ENCODE measurements around the gene HTR1D. TPM values are rescaled to one million over a fixed set of nuclear protein-coding genes. Genes with fewer than 3 reads are reported as not detected.
"Not testable (repeated sequence)": the region's sequence is repeated elsewhere in the genome, so short reads cannot be mapped to it uniquely, and the experiment has no call there.

Gene HTR1D, protein sequence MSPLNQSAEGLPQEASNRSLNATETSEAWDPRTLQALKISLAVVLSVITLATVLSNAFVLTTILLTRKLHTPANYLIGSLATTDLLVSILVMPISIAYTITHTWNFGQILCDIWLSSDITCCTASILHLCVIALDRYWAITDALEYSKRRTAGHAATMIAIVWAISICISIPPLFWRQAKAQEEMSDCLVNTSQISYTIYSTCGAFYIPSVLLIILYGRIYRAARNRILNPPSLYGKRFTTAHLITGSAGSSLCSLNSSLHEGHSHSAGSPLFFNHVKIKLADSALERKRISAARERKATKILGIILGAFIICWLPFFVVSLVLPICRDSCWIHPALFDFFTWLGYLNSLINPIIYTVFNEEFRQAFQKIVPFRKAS
- total RNA-seq (2014; rRNA removed; shearing (Covaris generic); ENCODE audit: low replicate concordance): 0.52 and 1.5 TPM in 2 replicates

DNA sequence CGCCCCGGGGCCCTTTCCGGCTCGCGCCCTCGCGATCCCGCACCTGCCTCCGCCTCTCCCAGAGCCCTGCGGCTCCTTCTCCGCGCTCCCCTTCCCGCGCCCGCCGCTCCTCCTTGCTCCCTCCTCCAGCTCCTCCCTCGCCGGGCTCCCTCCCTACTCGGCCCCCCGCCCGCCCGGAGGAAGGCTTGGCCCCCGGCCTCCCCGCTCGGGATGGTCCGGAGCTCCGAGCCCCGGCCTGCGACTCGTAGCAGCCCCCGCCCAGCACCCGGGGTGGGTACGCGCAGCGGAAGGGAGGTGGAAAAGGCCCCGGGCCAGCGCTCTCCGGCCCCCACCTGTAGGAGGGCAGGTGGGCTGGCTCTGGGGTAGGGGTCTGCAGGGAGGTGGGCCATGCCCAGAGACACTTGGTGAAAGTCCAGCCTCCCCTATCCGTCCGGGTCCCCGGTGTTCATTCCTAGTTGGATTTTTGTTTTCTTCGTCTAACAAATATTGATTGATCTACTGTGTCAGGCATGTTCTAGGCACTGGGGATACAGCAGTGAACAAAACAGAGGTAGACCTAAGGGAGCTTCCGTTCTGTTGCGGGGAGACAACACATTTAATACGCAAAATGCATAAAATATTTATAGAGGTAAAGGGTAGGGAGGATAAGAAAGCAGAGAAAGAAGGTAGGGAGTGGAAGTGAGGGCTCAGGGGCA is at the start of gene HTR1D:
Gene HTR1D (minus strand): TSS at position 82 of the 695 bp plus-strand sequence. CDS start 23,283 bp downstream, outside the sequence.
- DNase-seq (ENCODE audit: low read depth): no peak
- in situ Hi-C loops (cut with HindIII; ENCODE audit: low pct_unique_long_range_greater_than_20kb, low sequenced_read_pairs): no loop called here

DNA sequence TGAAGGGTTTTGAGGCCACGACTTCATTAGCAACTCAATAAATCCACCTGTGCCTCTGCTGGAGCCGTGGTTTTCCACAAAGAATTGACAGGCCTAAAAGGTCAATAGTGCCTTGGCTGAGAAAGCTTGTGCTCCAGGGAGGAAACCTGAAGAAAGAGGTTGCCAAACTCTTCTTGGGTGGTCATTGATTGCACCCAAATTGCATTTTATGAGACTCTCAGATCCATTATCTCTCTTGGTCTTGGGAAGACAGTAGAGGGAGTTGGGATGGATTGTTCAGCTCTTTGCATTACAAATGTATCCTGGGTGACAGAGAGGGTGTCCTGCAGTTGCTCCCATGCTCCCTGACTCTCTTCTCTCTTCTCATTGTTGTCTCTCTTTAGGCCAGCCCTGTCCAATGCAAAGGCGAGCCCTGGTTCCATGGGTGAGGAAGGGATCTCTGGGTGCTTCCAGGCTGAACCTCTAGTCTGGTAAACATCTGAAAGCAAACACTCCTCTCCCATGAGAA is 46.1 kb upstream of the HTR1D start:
- in situ Hi-C loops (cut with HindIII; ENCODE audit: low pct_unique_long_range_greater_than_20kb, low sequenced_read_pairs): no loop called here
- DNase-seq (ENCODE audit: low read depth): no peak

DNA sequence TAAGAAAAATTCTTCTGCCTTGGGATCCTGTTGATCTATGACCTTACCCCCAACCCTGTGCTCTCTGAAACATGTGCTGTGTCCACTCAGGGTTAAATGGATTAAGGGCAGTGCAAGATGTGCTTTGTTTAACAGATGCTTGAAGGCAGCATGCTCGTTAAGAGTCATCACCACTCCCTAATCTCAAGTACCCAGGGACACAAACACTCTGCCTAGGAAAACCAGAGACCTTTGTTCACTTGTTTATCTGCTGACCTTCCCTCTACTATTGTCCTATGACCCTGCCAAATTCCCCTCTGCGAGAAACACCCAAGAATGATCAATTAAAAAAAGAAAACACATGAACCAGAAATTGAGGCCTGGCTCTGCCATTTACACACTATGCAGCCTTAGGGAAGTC is 40.8 kb upstream of the HTR1D start:
- in situ Hi-C loops (cut with HindIII; ENCODE audit: low pct_unique_long_range_greater_than_20kb, low sequenced_read_pairs); DNase-seq (ENCODE audit: low read depth): not testable (repeated sequence)

DNA sequence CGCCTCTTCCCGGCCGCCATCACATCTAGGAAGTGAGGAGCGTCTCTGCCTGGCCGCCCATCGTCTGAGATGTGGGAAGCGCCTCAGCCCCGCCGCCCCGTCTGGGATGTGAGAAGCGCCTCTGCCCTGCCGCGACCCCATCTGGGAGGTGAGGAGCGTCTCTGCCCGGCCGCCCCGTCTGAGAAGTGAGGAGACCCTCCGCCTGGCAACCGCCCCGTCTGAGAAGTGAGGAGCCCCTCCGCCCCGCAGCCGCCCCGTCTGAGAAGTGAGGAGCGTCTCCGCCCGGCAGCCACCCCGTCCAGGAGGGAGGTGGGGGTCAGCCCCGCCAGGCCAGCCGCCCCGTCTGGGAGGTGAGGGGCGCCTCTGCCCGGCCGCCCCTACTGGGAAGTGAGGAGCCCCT is 40.1 kb upstream of the HTR1D start:
- DNase-seq (ENCODE audit: low read depth); in situ Hi-C loops (cut with HindIII; ENCODE audit: low pct_unique_long_range_greater_than_20kb, low sequenced_read_pairs): not testable (repeated sequence)

DNA sequence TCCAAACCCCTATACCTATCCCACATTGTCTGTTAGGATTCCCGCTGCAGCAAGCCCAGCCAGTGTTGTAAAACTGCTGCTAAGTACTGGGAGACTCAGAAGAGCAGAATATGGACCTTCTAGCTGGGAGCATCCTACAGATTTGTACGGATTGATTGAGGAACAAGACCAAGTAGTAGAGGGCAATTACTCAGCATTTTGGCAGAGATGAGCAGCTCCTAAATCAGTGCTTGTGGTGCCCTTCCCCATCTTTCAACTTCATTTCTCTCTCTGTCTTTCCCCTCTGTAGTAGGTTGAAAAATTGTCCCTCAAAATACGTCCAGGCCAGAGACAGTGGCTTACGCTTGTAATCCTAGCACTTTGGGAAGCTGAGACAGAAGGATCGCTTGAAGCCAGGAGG is 37.3 kb upstream of the HTR1D start:
- in situ Hi-C loops (cut with HindIII; ENCODE audit: low pct_unique_long_range_greater_than_20kb, low sequenced_read_pairs): no loop called here
- DNase-seq (ENCODE audit: low read depth): no peak

DNA sequence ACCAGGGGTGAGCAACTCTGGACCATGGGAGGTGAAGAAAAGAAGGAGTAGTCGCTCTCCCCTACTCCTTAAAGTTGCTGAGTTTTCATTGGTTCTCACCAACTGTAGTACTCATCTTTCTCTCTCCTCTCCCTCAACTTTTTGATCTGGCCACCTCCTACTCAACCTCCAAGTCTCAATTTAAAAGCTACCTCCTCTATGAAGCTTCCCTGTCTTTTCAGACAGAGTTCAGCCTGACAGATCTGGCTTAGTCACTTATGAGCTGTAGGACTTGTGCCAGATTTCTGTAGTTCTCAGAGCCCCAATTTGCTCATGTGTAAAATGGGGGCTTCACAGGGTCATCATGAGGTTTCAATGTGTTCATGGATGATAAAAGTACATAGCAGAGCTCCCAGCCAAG is 34.5 kb upstream of the HTR1D start:
- DNase-seq (ENCODE audit: low read depth): no peak
- in situ Hi-C loops (cut with HindIII; ENCODE audit: low pct_unique_long_range_greater_than_20kb, low sequenced_read_pairs): no loop called here

DNA sequence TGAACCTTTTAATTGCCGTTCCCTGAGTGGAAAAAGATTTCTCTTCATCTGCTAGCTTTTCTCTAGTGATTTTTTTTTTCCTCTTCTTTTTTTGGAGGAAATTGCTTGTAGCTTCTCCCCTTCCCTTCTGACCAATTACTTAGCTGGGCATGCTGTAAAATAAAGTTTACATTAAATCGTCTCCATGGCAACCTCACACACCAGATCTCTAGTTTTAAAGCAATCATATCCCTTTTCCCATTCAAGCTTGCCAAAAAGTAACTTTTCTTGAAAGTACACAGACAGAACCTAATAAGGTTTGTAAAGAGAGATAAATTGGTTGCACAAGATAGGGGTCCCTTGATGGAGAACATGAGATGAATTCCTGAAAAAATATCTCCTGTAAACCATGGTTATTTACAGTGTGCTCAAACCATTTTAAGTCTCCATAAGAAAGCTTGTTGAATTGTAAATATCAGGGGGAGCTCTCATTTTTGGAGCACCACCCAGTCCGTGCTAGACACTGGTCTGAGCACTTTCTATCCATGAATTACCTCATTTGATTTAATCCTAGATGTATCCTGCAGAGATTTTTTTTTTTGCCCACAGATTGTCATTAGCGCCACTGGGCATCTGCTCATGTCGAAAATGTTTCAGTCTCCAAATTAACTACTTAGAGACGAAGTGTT is 32.6 kb upstream of the HTR1D start:
- peak; percentile 20 for DNase-seq (ENCODE audit: low read depth)
- in situ Hi-C loops (cut with HindIII; ENCODE audit: low pct_unique_long_range_greater_than_20kb, low sequenced_read_pairs): no loop called here

DNA sequence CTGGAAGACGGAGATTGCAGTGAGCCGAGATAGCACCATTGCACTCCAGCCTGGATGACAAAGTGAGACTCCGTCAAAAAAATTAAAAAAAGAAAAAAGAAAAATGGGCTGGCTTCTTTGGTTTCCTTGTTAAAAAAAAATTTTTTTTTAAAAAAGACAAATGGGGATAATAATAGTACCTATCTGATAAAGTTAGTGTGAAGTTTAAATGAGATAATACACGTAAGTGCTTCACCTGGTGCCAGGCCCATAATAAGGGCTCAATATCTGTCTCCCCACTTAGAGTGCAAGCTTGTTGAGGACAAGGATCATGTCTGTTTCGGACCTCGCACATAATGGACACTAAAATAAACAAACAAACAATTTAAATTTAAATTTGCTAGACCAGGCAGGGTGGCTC is 30.0 kb upstream of the HTR1D start:
- DNase-seq (ENCODE audit: low read depth): no peak
- in situ Hi-C loops (cut with HindIII; ENCODE audit: low pct_unique_long_range_greater_than_20kb, low sequenced_read_pairs): no loop called here

DNA sequence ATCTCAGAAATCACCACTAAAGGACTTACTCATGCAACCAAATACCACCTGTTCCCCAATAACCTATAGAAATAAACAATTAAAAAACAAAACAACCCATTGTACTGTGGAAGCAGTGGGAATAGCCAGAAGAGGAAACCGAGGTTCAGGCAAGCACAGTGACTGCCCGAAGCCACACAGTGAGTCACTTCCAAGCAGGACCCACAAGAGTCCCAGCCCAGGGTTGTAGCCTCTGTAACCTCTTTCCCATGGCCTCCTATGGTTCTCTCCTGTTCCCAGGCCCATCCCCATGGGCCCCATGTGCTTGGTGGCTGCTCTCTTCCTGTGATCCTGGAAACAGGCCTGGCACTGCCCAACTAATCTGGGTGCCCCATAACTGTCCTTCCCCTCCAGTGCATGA is 29.0 kb upstream of the HTR1D start:
- DNase-seq (ENCODE audit: low read depth): no peak
- in situ Hi-C loops (cut with HindIII; ENCODE audit: low pct_unique_long_range_greater_than_20kb, low sequenced_read_pairs): no loop called here

DNA sequence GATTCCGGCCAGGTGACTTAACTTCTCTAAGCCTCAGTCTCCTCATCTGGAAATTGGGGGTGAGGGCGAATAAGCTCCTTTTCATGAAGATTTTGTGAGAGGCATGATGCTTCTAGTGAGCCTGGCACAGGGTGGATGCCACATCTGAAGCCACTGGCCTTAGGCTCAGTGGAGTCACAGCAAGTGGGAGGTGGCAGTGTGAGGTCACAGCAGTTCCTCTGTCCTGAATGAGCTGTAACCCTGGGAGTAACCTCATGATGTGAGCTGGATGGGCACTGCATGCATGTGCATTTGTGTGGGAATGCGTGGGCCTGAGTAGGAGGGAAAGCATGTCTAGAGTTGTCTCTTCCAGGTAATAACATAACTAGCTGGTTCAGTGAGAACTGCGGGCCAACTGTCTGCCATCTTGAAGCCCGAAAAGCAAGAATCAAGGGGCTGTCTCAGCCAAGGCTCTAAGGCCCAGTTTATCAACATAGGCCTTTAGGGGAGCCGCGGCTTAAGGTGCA is 27.0 kb upstream of the HTR1D start:
- in situ Hi-C loops (cut with HindIII; ENCODE audit: low pct_unique_long_range_greater_than_20kb, low sequenced_read_pairs): no loop called here
- DNase-seq (ENCODE audit: low read depth): no peak

DNA sequence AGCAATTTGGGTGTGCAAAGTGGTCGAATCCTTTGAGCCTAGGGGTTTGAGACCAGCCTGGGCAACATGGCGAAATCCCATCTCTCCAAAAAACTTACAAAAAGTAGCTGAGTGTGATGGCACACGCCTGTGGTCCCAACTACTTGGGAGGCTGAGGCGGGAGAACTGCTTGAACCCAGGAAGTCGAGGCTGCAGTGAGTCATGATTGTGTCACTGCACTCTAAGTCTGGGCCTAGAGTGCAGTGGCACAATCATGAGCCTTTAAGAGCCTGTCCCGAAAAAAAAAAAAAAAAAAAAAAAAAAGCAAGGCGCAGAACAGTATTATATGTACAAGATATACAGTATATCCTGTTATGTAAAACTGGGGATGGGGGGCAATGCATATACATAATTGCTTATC is 25.1 kb upstream of the HTR1D start:
- no peak for DNase-seq (ENCODE audit: low read depth)

DNA sequence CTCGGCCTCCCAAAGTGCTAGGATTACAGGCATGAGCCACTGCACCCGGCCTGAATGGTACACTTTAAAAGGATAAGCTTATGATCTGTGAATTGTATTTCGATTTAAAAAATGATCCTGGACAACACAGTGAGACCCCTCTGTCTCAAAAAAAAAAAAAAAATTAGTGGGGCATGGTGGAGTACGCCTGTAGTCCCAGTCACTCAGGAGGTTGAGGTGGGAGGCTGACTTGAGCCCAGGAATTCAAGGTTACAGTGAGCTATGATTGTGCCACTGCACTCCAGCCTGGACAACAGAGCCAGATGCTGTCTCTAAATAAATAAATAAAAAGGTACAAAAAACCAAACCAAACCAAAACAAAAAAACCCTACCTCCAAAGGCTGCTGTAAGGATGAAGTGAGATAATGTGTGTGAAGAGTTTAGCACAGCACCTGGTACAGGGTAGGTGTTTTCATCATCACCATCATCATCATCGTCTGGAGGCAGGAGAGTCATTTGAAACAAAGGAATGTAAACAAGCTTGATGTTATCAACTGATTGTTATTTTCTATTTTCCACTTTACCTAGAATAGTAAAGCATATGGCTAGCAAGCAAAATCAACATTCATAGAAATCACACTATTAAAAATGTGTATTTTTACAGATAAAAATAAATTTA is 22.5 kb upstream of the HTR1D start:
- in situ Hi-C loops (cut with HindIII; ENCODE audit: low pct_unique_long_range_greater_than_20kb, low sequenced_read_pairs): no loop called here
- DNase-seq (ENCODE audit: low read depth): no peak

More for the DNA sequence above, 25.1 kb upstream of the HTR1D start:
- in situ Hi-C loops (cut with HindIII; ENCODE audit: low pct_unique_long_range_greater_than_20kb, low sequenced_read_pairs): no loop called here

DNA sequence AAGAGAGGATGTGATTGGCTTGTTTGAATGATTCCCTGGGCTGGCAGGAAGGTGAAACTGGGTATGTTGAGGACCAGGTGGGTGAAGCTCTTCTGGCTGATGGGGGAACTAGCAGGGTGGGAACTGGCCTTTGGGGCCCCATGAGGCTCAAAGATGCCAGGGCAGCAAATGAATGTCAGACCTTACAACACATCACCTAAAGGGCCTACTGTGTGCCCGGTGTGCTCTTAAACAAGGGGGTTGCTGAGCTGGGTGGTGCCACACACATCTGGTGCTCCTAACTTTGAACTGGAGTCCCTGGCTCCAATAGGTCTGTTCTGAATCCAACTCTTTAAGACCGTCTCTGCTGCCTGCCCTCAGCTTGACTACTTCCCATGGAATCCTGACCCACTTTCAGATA is 21.3 kb upstream of the HTR1D start:
- DNase-seq (ENCODE audit: low read depth): no peak
- in situ Hi-C loops (cut with HindIII; ENCODE audit: low pct_unique_long_range_greater_than_20kb, low sequenced_read_pairs): no loop called here

DNA sequence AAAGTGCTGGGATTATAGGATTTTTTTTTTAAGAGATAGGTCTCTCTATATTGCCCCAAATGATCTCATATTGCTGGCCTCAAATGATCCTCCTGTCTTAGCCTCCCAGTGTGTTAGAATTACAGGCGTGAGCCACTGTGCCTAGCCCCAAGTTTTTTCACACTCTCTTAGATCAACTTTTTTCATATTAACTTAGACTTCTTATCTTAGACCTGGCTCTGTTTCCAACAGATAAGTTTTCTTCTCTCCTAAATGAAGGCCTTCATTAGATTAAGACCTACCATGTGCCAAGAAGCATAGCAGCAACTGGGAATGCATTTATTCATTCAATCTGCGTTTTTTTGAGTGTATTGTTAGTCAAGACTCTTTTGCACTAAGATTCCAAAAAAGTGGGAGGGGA is 20.2 kb upstream of the HTR1D start:
- in situ Hi-C loops (cut with HindIII; ENCODE audit: low pct_unique_long_range_greater_than_20kb, low sequenced_read_pairs): no loop called here
- no peak for DNase-seq (ENCODE audit: low read depth)

DNA sequence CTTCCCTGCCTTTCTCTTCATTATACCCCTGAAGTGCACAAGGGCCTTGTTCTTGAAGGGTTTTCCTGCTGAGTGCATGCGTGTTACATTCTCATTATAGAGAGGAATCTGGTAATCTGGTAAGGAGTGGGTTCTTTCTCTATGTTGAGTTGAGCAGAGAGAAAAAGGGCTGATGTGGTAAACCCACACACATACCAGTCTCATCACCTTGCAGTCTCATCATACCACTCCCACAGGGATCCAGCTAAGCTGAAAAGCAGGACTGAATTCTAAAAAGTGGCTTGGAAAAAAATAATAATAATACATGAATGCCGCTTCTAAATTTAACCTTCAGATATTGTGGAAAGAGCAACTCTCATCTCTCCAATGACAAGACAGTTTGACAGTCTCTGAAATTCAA is 10.5 kb upstream of the HTR1D start:
- in situ Hi-C loops (cut with HindIII; ENCODE audit: low pct_unique_long_range_greater_than_20kb, low sequenced_read_pairs): no loop called here

DNA sequence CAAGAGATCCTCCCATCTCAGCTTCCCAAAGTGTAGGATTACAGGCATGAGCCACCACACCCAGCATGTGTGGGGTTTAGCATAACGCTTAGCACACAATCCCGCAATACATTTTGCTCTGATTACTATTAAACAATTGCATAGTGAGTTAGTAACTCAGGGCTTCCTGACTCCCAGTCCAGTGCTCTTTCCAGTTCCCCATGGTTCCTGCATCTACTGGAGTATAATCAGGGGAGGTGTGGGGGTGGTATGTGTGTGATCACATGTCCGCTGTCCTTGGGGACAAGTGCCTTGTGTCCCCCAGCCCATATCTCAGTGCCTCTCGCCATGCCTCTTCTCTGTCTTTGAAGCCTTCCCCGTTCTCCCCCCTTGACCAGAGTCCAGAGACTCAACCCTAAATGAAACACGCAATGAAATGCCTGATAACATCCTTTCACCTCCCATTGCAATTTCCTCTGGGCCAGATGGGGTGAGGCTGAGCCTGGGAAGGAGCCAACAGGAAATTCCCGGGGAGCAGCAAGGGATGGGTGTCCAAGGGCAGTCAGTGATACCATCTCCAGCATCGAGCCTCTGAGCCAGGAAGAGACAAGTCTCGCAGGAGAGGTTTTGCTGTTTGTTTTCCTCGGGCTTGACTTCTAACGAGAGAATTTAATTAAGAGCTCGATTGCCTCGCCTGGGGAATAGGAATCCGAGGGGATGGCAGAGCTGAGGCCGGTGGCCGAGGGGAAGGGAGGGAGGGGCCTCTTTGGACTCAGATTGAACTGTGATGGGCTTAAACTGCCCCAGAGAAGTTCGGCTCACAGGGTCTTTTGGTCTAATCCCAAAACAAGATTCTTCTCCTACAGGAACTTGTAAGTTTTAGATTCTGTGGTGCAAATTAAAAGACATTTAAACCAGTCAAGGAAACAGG is 7.7 kb upstream of the HTR1D start:
- DNase-seq (ENCODE audit: low read depth): no peak
- in situ Hi-C loops (cut with HindIII; ENCODE audit: low pct_unique_long_range_greater_than_20kb, low sequenced_read_pairs): no loop called here

More for the DNA sequence above, 10.5 kb upstream of the HTR1D start:
- DNase-seq (ENCODE audit: low read depth): no peak

DNA sequence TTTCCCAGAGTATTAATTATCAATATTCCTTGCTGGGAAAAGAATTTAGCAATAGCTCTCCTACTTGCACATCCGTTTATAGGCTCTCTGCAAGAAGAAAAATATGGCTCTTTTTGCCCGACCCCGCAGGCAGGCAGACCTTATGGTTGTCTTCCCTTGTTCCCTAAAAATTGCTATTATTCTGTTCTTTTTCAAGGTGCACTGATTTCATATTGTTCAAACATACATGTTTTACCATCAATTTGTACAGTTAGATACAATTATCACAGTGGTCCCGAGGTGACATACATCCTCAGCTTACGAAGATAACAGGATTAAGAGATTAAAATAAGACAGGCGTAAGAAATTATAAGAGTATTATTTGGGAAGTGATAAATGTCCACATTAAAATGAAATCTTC is 6.7 kb upstream of the HTR1D start:
- in situ Hi-C loops (cut with HindIII; ENCODE audit: low pct_unique_long_range_greater_than_20kb, low sequenced_read_pairs); DNase-seq (ENCODE audit: low read depth): not testable (repeated sequence)

Measured in Caki2 (cell line).